CD1c-positive myeloid dendritic cell (primary cell): ENCODE results near the gene PTGER1.

Experiments
- DNase-seq: peaks from one replicate; pipeline ENCODE4 v3.0.0-alpha.2; 2016; ENCODE audit errors: extremely low spot score

Gene PTGER1

GRCh38 chr19:14502334-14503092 is 27.4 kb upstream of the PTGER1 start:
- no peak for DNase-seq

GRCh38 chr19:14497228-14497921 is 22.2 kb upstream of the PTGER1 start:
- peak; percentile 26 for DNase-seq

- no peak for DNase-seq
Measured at GRCh38 chr19:14496834-14497227, 21.7 kb upstream of the PTGER1 start.

- peak; percentile 85 for DNase-seq
Measured at GRCh38 chr19:14496029-14496833, 21.1 kb upstream of the PTGER1 start, which contains the start of gene GIPC1. GIPC1 (minus strand) TSS chr19:14496127; CDS start chr19:14482976, 13,151 bp downstream.

DNA sequence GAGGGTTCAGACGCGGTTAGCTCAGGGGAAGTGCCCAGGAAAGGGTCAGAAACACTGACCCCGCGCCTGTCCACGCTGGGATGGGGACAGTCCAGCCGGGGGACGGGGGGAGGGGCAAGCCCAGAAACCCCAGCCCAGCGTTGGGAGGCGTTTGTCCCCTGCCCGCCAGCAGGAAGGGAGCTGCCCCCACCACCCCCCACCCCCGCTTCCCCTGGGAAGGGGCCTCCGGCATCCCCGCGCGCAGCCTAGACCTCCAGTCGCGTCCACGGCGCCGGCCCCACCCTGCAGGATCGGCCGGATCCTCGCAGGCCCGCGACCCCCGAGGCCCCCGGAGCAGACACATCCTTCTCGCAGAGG is 20.5 kb upstream of the PTGER1 start:
- no peak for DNase-seq

- no peak for DNase-seq
Measured at GRCh38 chr19:14494910-14495671, 19.9 kb upstream of the PTGER1 start.

DNA sequence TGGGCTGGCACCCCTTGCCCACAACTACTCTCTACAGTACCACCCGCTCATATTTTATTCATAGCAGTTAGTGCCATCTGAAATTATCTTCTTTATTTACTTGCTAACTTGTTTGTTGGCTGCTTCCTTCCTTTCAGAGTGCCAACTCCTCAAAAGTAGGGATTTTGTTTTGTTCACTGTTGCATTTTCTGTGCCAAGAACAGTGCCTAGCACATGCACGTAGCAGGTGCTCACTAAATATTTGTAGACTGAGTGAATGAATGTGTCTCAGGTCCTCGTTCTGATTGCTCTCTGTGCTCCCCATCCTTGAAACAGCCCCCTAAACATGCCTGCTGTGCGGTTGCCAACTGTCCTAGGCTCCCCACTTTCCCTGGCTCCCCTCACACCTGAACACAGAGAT is 19.3 kb upstream of the PTGER1 start:
- no peak for DNase-seq

DNA sequence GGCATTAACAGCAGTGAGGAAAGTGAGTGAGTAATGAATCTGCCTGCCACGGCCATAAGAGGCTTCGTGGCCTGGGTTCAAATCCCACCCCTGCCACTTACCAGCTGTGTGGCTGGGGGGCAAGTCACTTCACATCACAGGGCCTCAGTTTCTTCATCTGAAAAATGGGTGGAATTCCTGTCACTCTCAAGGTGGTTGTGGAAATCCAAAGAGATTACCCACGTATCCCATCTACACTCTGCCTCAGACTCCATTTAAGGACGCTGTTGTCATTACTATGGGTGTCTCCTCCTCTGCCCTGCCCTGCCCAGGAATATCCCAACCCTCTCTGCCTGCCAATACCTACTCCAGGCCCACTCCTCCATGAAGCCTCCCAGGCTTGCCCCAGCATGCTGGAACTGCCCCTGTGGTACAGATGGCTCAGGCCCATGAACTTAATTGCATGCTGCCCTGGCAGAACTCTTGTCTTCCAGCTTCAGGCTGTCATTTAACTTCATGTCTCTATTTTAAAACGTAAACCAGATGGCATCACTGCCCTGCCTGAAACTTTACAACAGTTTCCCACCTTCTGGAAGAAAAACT is 17.7 kb upstream of the PTGER1 start:
- DNase-seq, result no peak

DNA sequence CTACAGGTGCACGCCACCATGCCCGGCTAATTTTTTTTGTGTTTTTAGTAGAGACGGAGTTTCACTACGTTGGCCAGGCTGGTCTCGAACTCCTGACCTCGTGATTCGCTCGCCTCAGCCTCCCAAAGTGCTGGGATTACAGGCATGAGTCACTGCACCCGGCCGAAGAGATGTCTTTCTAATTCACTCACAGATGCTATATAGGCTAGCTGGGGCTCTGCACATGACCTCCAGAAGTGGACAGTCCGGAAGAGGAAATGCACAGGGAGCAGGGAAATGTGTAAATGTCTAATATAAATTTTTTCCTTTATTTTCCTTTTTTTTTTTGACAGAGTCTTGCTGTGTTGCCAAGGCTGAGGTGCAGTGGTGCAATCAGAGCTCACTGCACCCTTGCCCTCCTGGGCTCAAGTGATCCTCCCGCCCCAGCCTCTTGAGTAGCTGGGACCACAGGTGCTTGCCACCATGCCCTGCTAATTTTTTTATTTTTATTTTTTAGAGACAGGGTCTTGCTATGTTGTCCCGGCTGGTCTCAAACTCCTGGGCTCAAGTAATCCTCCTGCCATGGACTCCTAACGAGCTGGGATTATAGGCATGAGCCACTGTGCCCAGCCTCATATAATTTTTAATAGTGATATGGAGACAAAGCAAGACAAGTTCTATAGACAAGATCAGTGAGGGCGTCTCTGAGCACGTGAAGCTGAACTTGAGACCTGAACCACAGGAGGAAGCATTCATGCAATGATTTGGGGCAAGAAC is 12.4 kb upstream of the PTGER1 start:
- DNase-seq, result no peak

DNA sequence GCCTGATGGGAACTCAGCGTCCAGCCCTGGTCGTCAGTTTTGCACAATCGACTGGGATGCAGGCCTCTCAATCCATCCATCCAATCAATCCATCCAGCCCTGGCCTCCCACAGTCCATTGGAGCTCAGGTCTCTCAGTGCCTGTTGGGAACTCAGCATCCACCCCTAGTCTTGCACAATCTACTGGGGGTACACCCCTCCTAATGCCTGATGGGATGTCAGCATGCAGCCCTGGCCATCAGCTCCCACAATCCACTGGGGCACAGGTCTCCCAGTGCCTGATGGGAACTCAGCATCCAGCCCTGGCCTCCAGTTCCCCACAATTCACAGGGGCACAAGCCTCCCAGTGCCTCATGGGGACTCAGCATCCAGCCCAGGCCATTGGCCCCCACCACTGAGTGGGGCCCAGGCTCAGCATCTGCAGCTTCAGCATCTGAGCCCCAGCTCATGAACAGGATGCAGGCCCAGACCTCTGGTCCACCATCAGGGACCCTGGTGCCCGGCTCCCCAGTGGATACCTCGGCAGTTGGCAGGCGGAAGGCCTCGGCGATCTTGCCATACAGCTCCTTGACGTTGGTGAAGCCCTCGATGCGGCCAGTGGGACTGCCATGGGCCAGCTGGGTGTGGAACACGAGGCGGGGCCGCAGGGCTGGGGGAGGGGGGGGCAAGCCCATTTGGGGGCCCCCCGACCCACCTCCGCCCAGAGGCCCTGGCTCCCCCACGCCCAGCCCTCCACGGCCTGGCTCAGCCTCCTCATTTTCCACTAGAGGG is 7.2 kb upstream of the PTGER1 start:
- DNase-seq, result no peak

GRCh38 chr19:14480700-14481079 is 5.5 kb upstream of the PTGER1 start:
- DNase-seq, result no peak

DNA sequence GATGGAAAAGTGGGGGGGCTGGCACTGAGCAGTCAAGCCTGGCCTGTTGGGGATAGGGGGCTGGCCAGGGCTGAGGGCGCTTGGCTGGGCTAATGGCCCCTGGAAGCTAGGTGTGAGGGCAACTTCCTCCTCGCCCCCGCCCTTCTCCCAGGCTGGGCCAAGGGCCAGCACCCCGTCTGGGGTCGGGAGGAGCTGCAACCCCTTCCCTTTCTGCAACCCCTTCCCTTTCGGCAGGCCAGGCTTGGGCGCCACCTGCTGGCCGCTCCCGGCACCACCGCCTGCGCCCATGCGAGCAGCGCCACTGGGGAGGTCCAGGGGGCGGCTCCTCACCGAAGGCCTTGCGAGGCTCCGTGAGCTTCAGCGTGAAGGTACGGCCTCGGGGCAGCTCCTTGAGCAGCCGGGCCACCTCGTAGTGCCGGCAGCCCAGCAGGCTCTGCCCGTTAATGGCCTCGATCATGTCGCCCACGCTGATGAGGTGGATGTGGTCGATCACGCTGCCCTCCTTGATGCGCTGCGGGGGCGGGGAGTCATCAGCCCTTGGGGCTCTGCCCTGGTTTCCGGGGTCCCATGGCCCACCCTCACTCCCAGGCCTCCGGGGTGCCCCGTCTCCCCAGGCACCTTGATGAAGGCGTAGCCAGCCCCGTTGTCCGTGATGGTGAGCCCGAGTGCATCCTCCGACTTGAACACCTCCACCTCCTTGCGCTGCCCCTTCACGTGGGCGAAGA is 5.0 kb upstream of the PTGER1 start:
- DNase-seq, result peak; percentile 77

- DNase-seq, result no peak
Measured at GRCh38 chr19:14479309-14479974, 4.3 kb upstream of the PTGER1 start.

GRCh38 chr19:14478113-14478545 is 3.0 kb upstream of the PTGER1 start:
- DNase-seq, result no peak

- no peak for DNase-seq
Measured at GRCh38 chr19:14477418-14478112, 2.4 kb upstream of the PTGER1 start.

DNA sequence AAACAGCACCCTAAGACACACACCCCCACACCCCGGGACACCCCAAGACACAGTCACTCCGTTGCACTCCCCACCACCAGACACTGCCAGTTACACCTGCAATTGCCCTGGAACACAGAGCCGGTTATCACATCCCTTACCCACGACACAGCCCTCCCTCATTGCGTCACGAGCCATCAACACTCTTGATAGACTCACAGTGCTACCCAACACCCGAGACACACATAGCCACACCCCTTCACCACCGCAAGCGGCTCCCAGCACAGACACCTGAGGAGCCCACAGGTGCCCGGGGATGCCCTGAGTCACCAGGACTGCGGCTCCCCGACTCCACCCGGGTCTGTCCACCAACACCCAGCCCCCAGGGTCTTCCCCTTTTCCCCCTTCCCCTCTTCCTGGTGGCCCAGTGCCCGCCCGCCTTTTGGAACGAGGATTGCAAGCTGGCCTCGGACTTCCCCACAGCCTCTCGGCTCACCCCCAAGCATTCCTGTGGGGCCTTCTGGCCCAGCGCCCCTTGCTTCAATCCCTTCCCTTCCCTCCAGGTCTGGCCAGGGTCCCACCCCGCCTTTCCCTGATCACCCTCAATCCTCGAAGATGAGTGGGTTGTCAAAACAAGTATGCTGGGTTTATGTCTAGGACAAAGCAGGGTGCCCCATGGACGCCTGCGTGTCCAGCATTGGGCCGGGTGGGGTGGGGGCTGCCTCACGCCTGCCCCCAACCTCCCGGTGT is 1.7 kb upstream of the PTGER1 start:
- peak; percentile 53 for DNase-seq

GRCh38 chr19:14476327-14476672 is 1.1 kb upstream of the PTGER1 start:
- no peak for DNase-seq
